ENCODE results near the gene DBF4.

GRCh38 chr7:87948371-87948770, 72.1 kb downstream of the DBF4 start:
- TF ChIP-seq CTCF (conservative IDR thresholded peaks at IDR 0.05; ENCODE audit: low read depth, low read length) (no peak), RAD21 (IDR thresholded peaks at IDR 0.05; ENCODE audit: low read length) (no peak), MXI1 (IDR thresholded peaks at IDR 0.05; ENCODE audit: borderline replicate concordance, low read depth, low read length) (no peak), POLR2A (IDR thresholded peaks at IDR 0.05; ENCODE audit: low read depth, low read length) (no peak), MAFK (IDR thresholded peaks at IDR 0.05; ENCODE audit: low read depth, low read length) (no peak), SMC3 (IDR thresholded peaks at IDR 0.05; ENCODE audit: low read depth, low read length) (no peak), MAZ (IDR thresholded peaks at IDR 0.05; ENCODE audit: borderline replicate concordance, low read depth, low read length) (no peak)

Data from IMR-90 (cell line).